GM20000 (cell line): Measurements from ENCODE around the gene FOXK1.

Experiments used
- DNase-seq: peaks from one replicate; pipeline ENCODE4 v3.0.0; 2012; ENCODE audit warnings: low spot score
- TF ChIP-seq, protein P1 (sequence below): IDR thresholded peaks from 2 replicates; pipeline ENCODE4 v1.5.1; 2012; ENCODE audit warnings: mild to moderate bottlenecking, control low read depth; ENCODE audit errors: extremely low read depth, missing control alignments

FOXK1 gene

GRCh38 chr7:4758791-4759190, 76.7 kb downstream of the FOXK1 start:
- TF ChIP-seq, protein P1, sequence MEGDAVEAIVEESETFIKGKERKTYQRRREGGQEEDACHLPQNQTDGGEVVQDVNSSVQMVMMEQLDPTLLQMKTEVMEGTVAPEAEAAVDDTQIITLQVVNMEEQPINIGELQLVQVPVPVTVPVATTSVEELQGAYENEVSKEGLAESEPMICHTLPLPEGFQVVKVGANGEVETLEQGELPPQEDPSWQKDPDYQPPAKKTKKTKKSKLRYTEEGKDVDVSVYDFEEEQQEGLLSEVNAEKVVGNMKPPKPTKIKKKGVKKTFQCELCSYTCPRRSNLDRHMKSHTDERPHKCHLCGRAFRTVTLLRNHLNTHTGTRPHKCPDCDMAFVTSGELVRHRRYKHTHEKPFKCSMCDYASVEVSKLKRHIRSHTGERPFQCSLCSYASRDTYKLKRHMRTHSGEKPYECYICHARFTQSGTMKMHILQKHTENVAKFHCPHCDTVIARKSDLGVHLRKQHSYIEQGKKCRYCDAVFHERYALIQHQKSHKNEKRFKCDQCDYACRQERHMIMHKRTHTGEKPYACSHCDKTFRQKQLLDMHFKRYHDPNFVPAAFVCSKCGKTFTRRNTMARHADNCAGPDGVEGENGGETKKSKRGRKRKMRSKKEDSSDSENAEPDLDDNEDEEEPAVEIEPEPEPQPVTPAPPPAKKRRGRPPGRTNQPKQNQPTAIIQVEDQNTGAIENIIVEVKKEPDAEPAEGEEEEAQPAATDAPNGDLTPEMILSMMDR, result no peak
- DNase-seq, result no peak

DNA sequence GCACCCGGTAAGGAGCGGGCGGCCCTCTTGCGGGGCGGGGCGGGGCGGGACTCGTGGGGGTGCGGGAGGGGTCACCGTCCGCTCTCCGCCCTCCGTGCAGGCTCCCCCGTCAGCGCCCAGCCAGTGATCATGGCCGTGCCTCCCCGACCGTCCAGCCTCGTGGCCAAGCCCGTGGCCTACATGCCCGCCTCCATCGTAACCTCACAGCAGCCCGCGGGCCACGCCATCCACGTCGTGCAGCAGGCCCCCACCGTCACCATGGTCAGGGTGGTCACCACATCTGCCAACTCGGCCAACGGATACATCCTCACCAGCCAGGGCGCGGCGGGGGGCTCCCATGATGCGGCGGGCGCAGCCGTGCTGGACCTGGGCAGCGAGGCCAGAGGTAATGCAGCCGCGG, 77.1 kb downstream of the FOXK1 start:
- DNase-seq, result no peak

GRCh38 chr7:4760952-4761351, 78.9 kb downstream of the FOXK1 start:
- TF ChIP-seq, protein P1, result no peak

More for the DNA sequence above, 77.1 kb downstream of the FOXK1 start:
- TF ChIP-seq, protein P1, result no peak

GRCh38 chr7:4762121-4763055, 80.3 kb downstream of the FOXK1 start:
- DNase-seq, result no peak
- TF ChIP-seq, protein P1, result no peak

More at GRCh38 chr7:4760952-4761351, 78.9 kb downstream of the FOXK1 start:
- no peak for DNase-seq

GRCh38 chr7:4763091-4763793, 81.1 kb downstream of the FOXK1 start:
- TF ChIP-seq, protein P1, result no peak
- DNase-seq, result no peak

DNA sequence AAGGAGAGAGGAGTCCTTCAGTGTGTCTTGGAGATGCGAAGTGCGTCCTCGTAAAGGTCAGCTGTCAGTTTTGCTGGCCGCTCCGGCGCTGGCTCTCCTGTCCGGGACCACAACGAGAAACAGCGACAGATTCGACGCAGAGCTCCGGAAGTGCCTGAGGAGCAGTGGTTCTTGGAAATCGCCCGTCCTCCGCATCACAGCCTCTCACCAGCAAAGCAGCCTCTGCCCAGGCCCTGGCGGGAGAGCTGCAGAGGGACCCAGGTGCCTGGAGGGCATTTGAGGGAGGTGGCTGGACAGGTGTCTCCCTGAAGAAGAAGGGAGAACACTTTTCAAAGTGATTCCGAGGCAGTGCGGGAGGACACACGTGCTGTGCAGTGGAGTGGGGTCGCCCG, 81.7 kb downstream of the FOXK1 start:
- TF ChIP-seq, protein P1, result no peak

More for the DNA sequence above, 81.7 kb downstream of the FOXK1 start:
- DNase-seq, result peak; percentile 34
